ENCODE measurements around the gene GZMB.

The GZMB gene

GRCh38 chr14:24607635-24608514 lies 26.1 kb downstream of the GZMB start:
- TF ChIP-seq CTCF (conservative IDR thresholded peaks at IDR 0.05; ENCODE audit: low read depth, low read length) = no peak
- no peak overlapping the region for H2AFZ ChIP-seq (ENCODE audit: low read depth)
- H3K4me2 ChIP-seq = peak overlapping the region; percentile 80
- H4K20me1 ChIP-seq (ENCODE audit: insufficient read depth) = no peaks in the 10 kb centered on the region
- no peak overlapping the region for H3K27ac ChIP-seq
- H3K4me3 ChIP-seq (IDR thresholded peaks at IDR 0.05; ENCODE audit: insufficient read depth, low read depth, low read length) = no peak overlapping the region
- H3K27me3 ChIP-seq (ENCODE audit: insufficient read depth, low read depth) = no peaks in the 10 kb centered on the region
- no peak overlapping the region for H3K9ac ChIP-seq
- H3K79me2 ChIP-seq (ENCODE audit: insufficient read depth, low read depth) = no peaks in the 10 kb centered on the region
- no peaks in the 10 kb centered on the region for H3K36me3 ChIP-seq (ENCODE audit: insufficient read depth)
- peaks cover 71% of the 10 kb centered on the region for H3K4me1 ChIP-seq (ENCODE audit: low read depth, poor library complexity, severe bottlenecking)

- Histone ChIP-seq H3K27me3 (ENCODE audit: insufficient read depth, low read depth) (no peaks in the 10 kb centered on the region), H2AFZ (ENCODE audit: low read depth) (peak overlapping the region; percentile 26; the same call in 1 of the 2 replicates), H3K4me2 (peak overlapping the region; percentile 80), H3K36me3 (ENCODE audit: insufficient read depth) (no peaks in the 10 kb centered on the region), H3K27ac (peak overlapping the region; percentile 72), H3K79me2 (ENCODE audit: insufficient read depth, low read depth) (no peaks in the 10 kb centered on the region), H4K20me1 (ENCODE audit: insufficient read depth) (no peaks in the 10 kb centered on the region), H3K9ac (peak overlapping the region; percentile 15; the same call in 1 of the 2 replicates), H3K4me3 (IDR thresholded peaks at IDR 0.05; ENCODE audit: insufficient read depth, low read depth, low read length) (no peak overlapping the region), H3K4me1 (ENCODE audit: low read depth, poor library complexity, severe bottlenecking) (peaks cover 63% of the 10 kb centered on the region)
- TF ChIP-seq CTCF (conservative IDR thresholded peaks at IDR 0.05; ENCODE audit: low read depth, low read length) = no peak
These were observed 26.9 kb downstream of the GZMB start for GRCh38 chr14:24607081-24607480.

- Histone ChIP-seq H3K79me2 (ENCODE audit: insufficient read depth, low read depth) (no peaks in the 10 kb centered on the region), H3K36me3 (ENCODE audit: insufficient read depth) (no peaks in the 10 kb centered on the region), H4K20me1 (ENCODE audit: insufficient read depth) (no peaks in the 10 kb centered on the region), H3K9ac (no peak overlapping the region), H2AFZ (ENCODE audit: low read depth) (no peak overlapping the region), H3K27ac (no peak overlapping the region), H3K4me1 (ENCODE audit: low read depth, poor library complexity, severe bottlenecking) (peaks cover 55% of the 10 kb centered on the region), H3K4me2 (peak overlapping the region; percentile 80), H3K27me3 (ENCODE audit: insufficient read depth, low read depth) (no peaks in the 10 kb centered on the region), H3K4me3 (IDR thresholded peaks at IDR 0.05; ENCODE audit: insufficient read depth, low read depth, low read length) (no peak overlapping the region)
- TF ChIP-seq CTCF (conservative IDR thresholded peaks at IDR 0.05; ENCODE audit: low read depth, low read length) = no peak
These were observed 27.7 kb downstream of the GZMB start for GRCh38 chr14:24606297-24606696.

GRCh38 chr14:24605435-24606190 lies 28.4 kb downstream of the GZMB start:
- H3K9ac ChIP-seq = no peak overlapping the region
- H3K36me3 ChIP-seq (ENCODE audit: insufficient read depth) = no peaks in the 10 kb centered on the region
- H3K79me2 ChIP-seq (ENCODE audit: insufficient read depth, low read depth) = no peaks in the 10 kb centered on the region
- H4K20me1 ChIP-seq (ENCODE audit: insufficient read depth) = no peaks in the 10 kb centered on the region
- H3K4me1 ChIP-seq (ENCODE audit: low read depth, poor library complexity, severe bottlenecking) = peaks cover 54% of the 10 kb centered on the region
- no peak overlapping the region for H3K27ac ChIP-seq
- H3K4me3 ChIP-seq (IDR thresholded peaks at IDR 0.05; ENCODE audit: insufficient read depth, low read depth, low read length) = no peak overlapping the region
- no peak overlapping the region for H2AFZ ChIP-seq (ENCODE audit: low read depth)
- H3K4me2 ChIP-seq = no peak overlapping the region
- H3K27me3 ChIP-seq (ENCODE audit: insufficient read depth, low read depth) = no peaks in the 10 kb centered on the region
- TF ChIP-seq CTCF (conservative IDR thresholded peaks at IDR 0.05; ENCODE audit: low read depth, low read length) = peak; percentile 80

Data from KMS-11 (cell line).